Astrocyte (in vitro differentiated cells and primary cell): Measurements from ENCODE around the gene PIP.

ENCODE experiments used
- CTCF ChIP-seq: IDR thresholded peaks from 2 replicates; pipeline ENCODE4 v1.5.1; 2011; ENCODE audit warnings: low read depth, mild to moderate bottlenecking, inconsistent platforms, low read length, moderate library complexity; ENCODE audit not compliant: insufficient read depth
- EZH2 ChIP-seq: IDR thresholded peaks from 2 replicates; pipeline ENCODE4 v1.6.1; 2012; ENCODE audit warnings: mild to moderate bottlenecking, low read length, inconsistent platforms; ENCODE audit not compliant: insufficient read depth

DNA sequence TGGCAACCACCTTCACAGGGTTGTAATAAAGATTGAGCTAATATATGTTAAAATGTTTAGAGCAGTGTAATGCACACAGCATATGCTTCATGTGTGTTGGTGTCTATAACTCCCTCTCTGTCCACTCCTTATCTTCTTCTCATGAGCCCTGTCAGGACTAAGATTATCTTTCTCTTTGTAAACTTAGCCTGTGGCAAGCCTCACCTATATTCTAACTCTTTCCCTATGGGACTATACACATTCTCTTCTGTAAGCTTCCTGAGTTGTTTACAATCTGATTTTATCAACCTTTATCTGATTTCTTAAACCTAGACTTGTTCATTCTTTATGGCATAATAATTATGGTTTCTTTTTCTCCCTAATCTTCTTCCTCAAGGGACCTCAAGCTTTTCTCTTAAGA, 2.4 kb upstream of the PIP start:
- TF ChIP-seq CTCF (no peak), EZH2 (no peak)
